Common myeloid progenitor, CD34-positive (primary cell): ENCODE measurements around the gene COQ8A.
"Not testable (repeated sequence)": the region's sequence is repeated elsewhere in the genome, so short reads cannot be mapped to it uniquely, and the experiment has no call there.

Experiments used
- CTCF ChIA-PET: fragments of 350-600 bp; sonication (Branson Sonifier 250); formaldehyde crosslinking; loops from one replicate; lab custom pipeline; 2021; ENCODE audit warnings: antibody characterized with exemption; lab: Charles Lee
- POLR2A ChIA-PET: fragments of 350-600 bp; sonication (Branson Sonifier 250); formaldehyde crosslinking; loops from one replicate; lab custom pipeline; 2021; ENCODE audit warnings: antibody characterized with exemption; lab: Charles Lee
- DNase-seq, 3 donors: peaks; one replicate each; pipeline versions ENCODE4 v3.0.0 to v3.0.0-alpha.2; 2013
- H3K27ac ChIP-seq, 2 experiments: 1 replicate in 1 of 2; 2 replicates in 1 of 2; pipeline ENCODE4 v1.7.0; 2013; ENCODE audit warnings: inconsistent platforms in 2 of 2, low read length in 2 of 2, mild to moderate bottlenecking in 2 of 2, low read depth in 1 of 2, moderate library complexity in 1 of 2; ENCODE audit not compliant: severe bottlenecking in 2 of 2, insufficient read depth in 1 of 2, poor library complexity in 1 of 2
- H3K27me3 ChIP-seq, 5 experiments: replicated peaks in 2 of 5; 1 replicate in 3 of 5; 2 replicates in 2 of 5; pipeline versions ENCODE4 v1.6.1 to v1.7.0; 2013; ENCODE audit warnings: low read length in 4 of 5, mild to moderate bottlenecking in 2 of 5, moderate library complexity in 2 of 5, inconsistent platforms in 1 of 5; ENCODE audit not compliant: insufficient read depth in 5 of 5, control insufficient read depth in 4 of 5
- H3K36me3 ChIP-seq, 4 experiments: 1 replicate in 2 of 4; 2 replicates in 2 of 4; pipeline versions ENCODE4 v1.6.1 to v1.7.0; 2013; ENCODE audit warnings: low read length in 3 of 4, control low read depth in 1 of 4, mild to moderate bottlenecking in 1 of 4; ENCODE audit not compliant: control insufficient read depth in 4 of 4, insufficient read depth in 4 of 4
- H3K4me1 ChIP-seq, 4 experiments: 1 replicate in 3 of 4; 2 replicates in 1 of 4; pipeline versions ENCODE4 v1.6.1 to v1.7.1; 2013; ENCODE audit warnings: low read length in 3 of 4, mild to moderate bottlenecking in 3 of 4, control low read depth in 1 of 4, inconsistent platforms in 1 of 4, moderate library complexity in 1 of 4; ENCODE audit not compliant: control insufficient read depth in 4 of 4, insufficient read depth in 4 of 4; ENCODE audit errors: control extremely low read depth in 1 of 4
- H3K4me3 ChIP-seq, 7 experiments: 1 replicate in 4 of 7; 2 replicates in 3 of 7; pipeline versions ENCODE4 v1.5.1 to v1.7.0; 2013; ENCODE audit warnings: mild to moderate bottlenecking in 7 of 7, low read length in 6 of 7, moderate library complexity in 6 of 7, inconsistent platforms in 2 of 7, low read depth in 2 of 7, control low read depth in 1 of 7; ENCODE audit not compliant: insufficient read depth in 4 of 7, control insufficient read depth in 1 of 7; ENCODE audit errors: extremely low read depth in 1 of 7
- H3K9me3 ChIP-seq, 5 experiments: 1 replicate in 4 of 5; 2 replicates in 1 of 5; pipeline versions ENCODE4 v1.6.1 to v1.7.1; 2013; ENCODE audit warnings: low read length in 4 of 5, mild to moderate bottlenecking in 2 of 5, inconsistent platforms in 1 of 5, low read depth in 1 of 5, moderate library complexity in 1 of 5; ENCODE audit not compliant: control insufficient read depth in 4 of 5, insufficient read depth in 2 of 5; ENCODE audit errors: control extremely low read depth in 1 of 5
- WGBS: methylation state at CpG from one replicate; pipeline ENCODE4 v1.1.5; 2013; ENCODE audit not compliant: insufficient coverage; 5-methylcytosine and 5-hydroxymethylcytosine counted together

Gene COQ8A

GRCh38 chr1:226993814-226994585 lies 53.9 kb downstream of the COQ8A start:
- peaks cover 5 to 25% (median 18%) of the 10 kb centered on the region in 4 experiments for H3K4me1 ChIP-seq
- DNase-seq = no peak
- no peak overlapping the region for H3K4me3 ChIP-seq
- ChIA-PET CTCF (interaction anchor here (1.0 to 1.1 kb wide), 2 partner anchors 117 to 434 kb away, joined by 3 read pairs; no protein-coding TSS in a partner anchor), POLR2A (no interaction called here)
- no peak overlapping the region for H3K27ac ChIP-seq
- no peaks in the 10 kb centered on the region for H3K9me3 ChIP-seq
- H3K27me3 ChIP-seq = no peaks in the 10 kb centered on the region
- WGBS = 95% methylated on average over 18 of the region's 22 CpGs
- peaks cover 0 to 6% (median 3%) of the 10 kb centered on the region in 4 experiments for H3K36me3 ChIP-seq

GRCh38 chr1:226994586-226995364 lies 54.7 kb downstream of the COQ8A start:
- ChIA-PET CTCF (interaction anchor here (1.1 kb wide), 1 partner anchor 433 kb away, joined by 3 read pairs; no protein-coding TSS in a partner anchor), POLR2A (no interaction called here)
- Histone ChIP-seq H3K27ac (no peak overlapping the region), H3K9me3 (no peaks in the 10 kb centered on the region), H3K36me3 (peaks cover 0 to 6% (median 1%) of the 10 kb centered on the region in 4 experiments), H3K4me1 (peaks cover 3 to 17% (median 10%) of the 10 kb centered on the region in 4 experiments), H3K4me3 (no peak overlapping the region), H3K27me3 (no peaks in the 10 kb centered on the region)
- DNase-seq = no peak
- 94% methylated on average over 18 of the region's 18 CpGs for WGBS

- no peaks in the 10 kb centered on the region for H3K27me3 ChIP-seq
- WGBS = 87% methylated on average over 6 of the region's 13 CpGs
- H3K4me1 ChIP-seq = peaks cover 2 to 9% (median 2%) of the 10 kb centered on the region in 4 experiments
- DNase-seq = no peak
- CTCF ChIA-PET = no interaction called here
- H3K27ac ChIP-seq = no peak overlapping the region
- H3K9me3 ChIP-seq = no peaks in the 10 kb centered on the region
- peaks cover 0 to 6% (median 1%) of the 10 kb centered on the region in 4 experiments for H3K36me3 ChIP-seq
- POLR2A ChIA-PET = interaction anchor here (0.6 kb wide), 1 partner anchor 358 kb away, joined by 3 read pairs; no protein-coding TSS in a partner anchor
- H3K4me3 ChIP-seq = no peak overlapping the region
These were observed 55.6 kb downstream of the COQ8A start for GRCh38 chr1:226995365-226996332.

- peaks cover 0 to 14% (median 0%) of the 10 kb centered on the region in 4 experiments for H3K36me3 ChIP-seq
- H3K27ac ChIP-seq, H3K4me3 ChIP-seq, CTCF ChIA-PET, H3K9me3 ChIP-seq, H3K4me1 ChIP-seq, POLR2A ChIA-PET, DNase-seq, H3K27me3 ChIP-seq: not testable (repeated sequence)
- no CpG with 5 or more reads among the region's 2 CpGs for WGBS
These were observed 59.5 kb downstream of the COQ8A start for GRCh38 chr1:226999579-226999978.

- H3K9me3 ChIP-seq = no peaks in the 10 kb centered on the region
- ChIA-PET CTCF (no interaction called here), POLR2A (no interaction called here)
- no peak overlapping the region for H3K4me3 ChIP-seq
- DNase-seq = peak in 2 of 3 donors; percentile 8 to 36
- H3K27me3 ChIP-seq = no peaks in the 10 kb centered on the region
- no peak overlapping the region for H3K27ac ChIP-seq
- H3K4me1 ChIP-seq = no peaks in the 10 kb centered on the region
- H3K36me3 ChIP-seq = peaks cover 0 to 15% (median 0%) of the 10 kb centered on the region in 4 experiments
- 80% methylated on average over 2 of the region's 3 CpGs for WGBS
These were observed 62.5 kb downstream of the COQ8A start for GRCh38 chr1:227002531-227003049.

GRCh38 chr1:227003165-227003564 lies 63.1 kb downstream of the COQ8A start:
- POLR2A ChIA-PET = no interaction called here
- Histone ChIP-seq H3K36me3 (peaks cover 0 to 12% (median 0%) of the 10 kb centered on the region in 4 experiments), H3K4me3 (no peak overlapping the region), H3K4me1 (no peaks in the 10 kb centered on the region), H3K27me3 (no peaks in the 10 kb centered on the region), H3K27ac (no peak overlapping the region), H3K9me3 (no peaks in the 10 kb centered on the region)
- DNase-seq = no peak
- WGBS = 98% methylated on average over 7 of the region's 8 CpGs
- CTCF ChIA-PET = no interaction called here
